HG03139 (cell line): ENCODE results near the gene SBF2.

ENCODE experiments used
- ATAC-seq: cut with Tn5 transposase; IDR thresholded peaks from one replicate; pipeline ENCODE4 v1.9.1; 2021; ENCODE audit not compliant: unreplicated experiment

SBF2 gene

DNA sequence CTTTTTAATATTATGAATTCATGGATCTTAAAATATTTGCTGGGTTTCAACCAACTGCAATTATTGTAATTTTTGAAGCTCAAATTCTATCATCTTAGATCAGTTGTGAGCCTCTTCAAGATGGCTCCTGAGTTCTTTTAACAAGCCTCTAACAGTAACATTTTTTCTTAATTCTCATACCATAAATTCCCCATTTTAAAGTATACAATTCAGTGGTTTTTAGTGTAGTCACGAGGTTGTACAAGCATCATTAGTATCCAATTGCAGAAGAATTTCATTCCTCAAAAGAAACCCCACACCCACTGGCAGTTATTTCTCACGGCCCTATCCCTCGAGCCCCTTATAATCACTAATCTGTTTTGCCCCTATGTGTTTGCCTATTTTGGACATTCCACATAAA lies 270.8 kb downstream of the SBF2 start:
- ATAC-seq, result no peak

DNA sequence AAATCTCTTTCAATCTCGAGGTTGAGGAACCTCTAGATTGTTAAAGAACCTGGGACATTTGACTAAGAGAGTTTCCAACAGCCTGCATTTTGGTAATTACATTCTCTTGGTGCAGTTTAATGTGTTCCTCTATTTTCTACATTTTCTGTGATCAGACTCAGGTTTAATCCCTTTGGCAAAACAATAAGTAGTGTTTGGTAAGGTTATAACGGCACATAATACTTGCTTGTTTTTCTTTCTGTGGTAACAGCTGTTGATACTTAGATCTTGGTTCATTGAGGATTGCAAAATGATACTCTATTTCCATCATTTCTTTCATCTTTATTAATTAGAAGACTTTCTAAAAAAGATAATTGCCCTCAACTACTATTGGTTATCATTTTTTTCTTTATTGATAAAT lies 271.3 kb downstream of the SBF2 start:
- ATAC-seq, result no peak

DNA sequence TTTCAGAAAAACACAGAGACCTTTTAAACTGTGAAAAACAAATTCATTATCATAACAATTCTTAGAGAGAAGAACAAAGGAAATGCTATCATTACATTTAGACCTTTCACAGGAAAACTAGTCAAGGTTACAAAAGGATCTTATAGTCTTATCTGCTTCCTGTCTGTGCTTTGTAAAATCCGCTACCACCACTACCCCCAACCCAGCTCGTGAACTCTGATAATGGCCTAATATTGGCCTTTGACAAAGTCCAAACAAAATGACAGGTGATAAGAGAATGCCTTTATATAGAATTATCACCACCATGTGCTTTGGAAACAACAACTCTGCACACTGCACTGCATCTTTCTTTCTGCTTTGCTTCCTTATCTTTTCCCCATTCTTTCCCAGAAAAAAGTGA lies 272.5 kb downstream of the SBF2 start:
- no peak for ATAC-seq

DNA sequence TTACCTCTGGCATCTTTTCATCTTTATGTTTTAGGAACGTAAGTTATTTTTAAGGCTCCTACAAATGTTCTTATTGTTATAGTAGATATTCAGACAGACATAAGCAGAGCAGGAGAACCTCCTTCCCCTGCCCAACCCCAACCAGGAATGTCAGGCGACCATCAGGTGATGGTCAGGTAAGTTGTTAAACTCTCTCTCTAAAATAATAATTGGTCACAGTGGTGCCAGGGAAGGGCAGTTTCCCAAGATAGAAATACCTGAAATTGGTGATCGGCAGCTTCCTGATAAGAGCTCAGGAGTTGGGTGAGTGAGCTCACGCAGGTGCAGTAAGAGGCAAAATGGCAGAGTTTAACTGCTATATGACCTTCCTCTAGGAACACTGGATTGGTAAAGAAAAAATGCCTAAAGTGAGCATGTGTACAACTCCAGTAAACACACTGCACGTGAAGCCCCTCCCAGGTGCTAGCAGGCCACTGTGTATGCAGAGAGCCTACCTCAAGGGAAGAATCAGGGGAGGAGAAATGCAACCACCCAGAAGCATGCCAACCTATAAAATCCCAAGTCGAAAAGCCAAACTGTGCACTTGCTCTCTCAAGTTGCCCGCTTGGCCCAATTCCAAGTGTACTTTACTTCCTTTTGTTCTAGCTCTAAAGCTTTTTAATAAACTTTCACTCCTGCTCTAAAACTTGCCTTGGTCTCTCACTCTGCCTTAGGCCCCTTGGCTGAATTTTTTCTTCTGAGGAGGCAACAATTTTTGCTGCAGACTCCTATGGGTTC lies 273.9 kb downstream of the SBF2 start:
- ATAC-seq, result no peak

DNA sequence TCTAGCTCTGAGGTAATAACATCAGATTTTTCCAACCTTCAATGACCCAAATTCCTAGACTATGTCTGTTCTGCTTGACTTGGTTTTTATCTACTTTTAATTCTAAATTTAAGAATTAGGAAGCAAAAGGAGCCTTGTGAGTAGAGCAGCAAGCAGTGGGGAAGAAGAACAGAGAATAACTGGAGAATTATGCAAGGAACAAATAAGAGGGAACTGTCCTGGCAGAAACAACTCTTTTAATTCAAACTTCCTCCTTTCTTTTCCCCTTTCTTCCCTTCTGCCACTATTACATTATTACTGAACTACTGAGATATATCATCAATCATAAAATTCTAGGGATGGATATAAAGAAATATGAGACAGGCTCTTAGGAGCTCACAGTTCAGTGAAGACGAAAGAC lies 276.1 kb downstream of the SBF2 start:
- ATAC-seq, result no peak

DNA sequence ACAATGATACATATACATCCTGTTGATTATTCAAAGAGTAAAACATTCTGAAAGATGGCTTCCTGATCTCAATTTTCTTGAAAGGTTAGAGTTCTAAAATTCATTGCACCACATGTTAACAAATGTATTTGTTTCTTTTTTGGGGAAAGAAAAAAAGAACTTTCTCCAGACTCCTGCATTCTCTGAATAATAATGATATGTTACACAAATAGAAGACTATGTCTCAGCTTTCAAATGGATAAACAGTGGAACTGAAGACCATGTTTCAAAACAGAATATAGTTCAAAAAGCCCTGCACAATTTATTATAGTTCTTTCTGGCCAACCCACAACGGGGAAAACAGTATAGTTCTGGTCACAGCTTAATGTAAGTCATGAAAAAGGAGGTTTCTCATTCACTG lies 277.0 kb downstream of the SBF2 start:
- no peak for ATAC-seq

DNA sequence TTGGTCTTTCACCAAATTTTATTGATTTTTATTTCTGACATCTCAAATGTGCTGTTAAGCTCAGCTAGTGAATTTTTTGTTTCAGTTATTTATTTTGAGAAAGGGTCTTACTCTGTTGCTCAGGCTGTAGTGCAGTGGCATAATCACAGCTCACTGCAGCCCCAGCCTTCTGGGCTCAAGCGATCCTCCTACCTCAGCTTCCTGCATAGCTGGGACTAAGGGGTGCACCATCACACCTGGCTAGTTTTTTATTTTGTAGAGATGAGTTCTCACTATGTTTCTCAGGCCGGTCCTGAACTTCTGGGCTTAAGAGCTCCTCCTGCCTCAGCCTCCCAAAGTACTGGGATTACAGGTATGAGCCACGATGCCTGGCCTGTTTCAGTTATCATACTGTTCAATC lies 282.0 kb downstream of the SBF2 start:
- no peak for ATAC-seq

DNA sequence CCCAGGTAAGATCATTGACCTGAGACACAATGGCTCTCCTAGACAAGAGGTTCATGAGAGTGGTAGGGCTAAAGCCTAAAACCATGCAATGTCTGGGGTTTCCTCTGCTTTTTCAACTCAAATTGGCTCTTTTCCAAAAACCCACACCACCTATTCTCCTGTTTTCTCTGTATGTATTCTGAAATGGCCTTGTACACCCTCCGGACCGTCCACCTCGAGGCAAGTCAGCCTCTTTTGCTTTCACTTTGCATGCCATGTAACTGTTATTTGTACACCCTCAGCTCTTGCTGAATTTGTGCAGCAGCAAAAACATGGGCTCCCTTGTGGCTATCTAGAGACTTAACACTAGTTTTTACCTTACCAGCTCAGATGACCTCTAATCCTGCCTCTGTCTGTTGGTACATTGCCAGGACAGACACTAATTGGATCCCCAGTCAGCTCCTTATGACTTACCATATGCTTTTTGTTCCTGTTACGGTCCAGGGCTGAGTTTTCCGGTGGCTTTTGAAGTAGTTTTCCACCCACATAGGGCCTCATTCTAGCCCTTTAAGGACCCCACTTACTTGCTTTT lies 288.0 kb downstream of the SBF2 start:
- no peak for ATAC-seq

DNA sequence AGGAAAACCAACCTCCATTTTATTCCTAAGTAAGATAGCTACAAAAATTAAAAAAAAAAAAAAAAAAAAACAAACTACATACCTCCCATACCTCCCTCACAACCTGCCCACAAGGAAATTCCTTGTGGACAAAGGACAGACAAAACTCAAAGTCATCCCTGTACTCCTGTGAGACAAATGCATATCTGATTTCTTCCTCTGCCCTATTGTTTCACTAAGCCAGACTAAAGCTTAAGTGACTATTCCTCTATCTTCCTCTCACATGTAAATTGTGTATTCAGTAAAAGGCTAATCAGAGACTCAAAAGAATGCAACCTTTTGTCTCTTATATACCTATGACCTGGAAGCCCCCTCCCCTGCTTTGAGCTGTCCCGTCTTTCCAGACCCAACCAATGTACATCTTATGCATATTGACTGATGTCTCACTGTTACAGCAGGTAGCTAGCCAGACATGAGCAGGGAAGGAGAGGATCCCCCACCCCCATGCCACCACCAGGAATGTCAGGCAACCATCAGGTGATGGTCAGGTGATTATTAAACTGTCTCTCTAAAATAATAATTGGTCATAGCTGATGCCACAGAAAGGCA lies 289.4 kb downstream of the SBF2 start:
- no peak for ATAC-seq

DNA sequence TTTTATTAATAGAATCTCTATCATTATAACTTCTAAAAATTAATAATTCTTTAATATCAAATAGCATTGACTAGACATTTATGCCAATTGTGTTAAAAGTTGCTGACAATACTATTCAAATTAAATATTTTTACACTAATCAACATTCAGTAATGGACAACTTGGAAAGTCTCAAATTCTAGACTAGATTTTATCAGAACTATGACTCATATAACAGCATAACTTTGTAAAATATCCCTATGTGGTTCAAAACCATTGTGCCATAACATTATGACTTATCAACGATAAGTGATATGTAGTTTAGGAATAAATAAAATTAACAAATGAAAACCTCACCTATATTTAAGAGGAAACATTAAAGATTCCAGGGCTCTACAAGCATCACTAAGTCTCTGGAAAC lies 291.8 kb downstream of the SBF2 start:
- no peak for ATAC-seq

DNA sequence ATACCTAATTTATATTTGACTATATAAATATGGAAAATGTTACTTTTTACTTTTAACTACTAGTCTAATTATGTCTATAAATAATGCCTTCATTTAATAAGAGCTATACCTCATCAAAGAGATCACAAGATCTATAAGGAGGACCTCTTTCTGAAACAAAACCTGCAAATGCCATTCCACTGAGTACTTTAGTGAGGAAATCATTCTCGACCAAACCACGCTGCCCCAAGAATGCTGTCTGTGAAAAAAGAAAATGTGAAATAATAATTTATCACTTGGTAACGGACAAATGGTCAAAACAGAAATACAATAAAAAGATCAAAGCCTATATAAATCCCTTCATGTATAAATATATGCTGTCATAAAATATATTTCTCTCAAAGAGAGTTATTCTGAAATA lies 301.7 kb downstream of the SBF2 start:
- ATAC-seq, result no peak

DNA sequence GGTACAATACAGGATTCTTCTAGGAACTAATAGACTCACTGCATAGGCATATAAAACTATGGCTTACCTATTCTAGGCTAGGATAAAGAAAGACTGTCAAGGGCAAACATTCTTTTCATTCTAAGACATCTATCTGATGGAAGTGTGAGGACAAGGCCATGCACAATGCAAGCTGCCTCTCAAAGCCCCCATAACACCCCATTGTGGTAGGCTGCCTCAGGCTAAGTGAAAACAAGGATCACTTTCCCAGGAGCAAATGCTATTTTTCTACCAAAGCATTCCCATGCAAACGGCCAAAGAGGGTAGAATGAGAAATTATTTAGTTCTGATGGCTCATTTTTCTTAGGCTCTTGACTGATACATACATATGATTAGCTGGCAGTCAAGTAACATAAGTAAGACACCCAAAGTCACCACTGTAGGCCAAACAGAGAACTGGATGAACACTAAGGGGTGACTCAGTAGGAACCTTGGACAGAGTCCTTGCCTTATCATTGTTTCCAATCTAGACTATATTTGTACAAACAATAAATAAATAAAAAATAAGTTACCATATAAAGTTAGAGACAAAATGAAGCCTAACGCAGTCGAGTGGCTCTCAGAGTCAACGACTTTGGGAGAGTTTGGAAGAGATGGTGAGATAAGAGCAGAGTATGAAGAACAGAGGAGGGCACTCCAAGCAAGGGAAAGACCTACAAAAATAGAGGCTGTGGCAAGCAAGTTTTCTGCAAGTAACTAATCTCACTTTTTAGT lies 303.6 kb downstream of the SBF2 start:
- no peak for ATAC-seq

DNA sequence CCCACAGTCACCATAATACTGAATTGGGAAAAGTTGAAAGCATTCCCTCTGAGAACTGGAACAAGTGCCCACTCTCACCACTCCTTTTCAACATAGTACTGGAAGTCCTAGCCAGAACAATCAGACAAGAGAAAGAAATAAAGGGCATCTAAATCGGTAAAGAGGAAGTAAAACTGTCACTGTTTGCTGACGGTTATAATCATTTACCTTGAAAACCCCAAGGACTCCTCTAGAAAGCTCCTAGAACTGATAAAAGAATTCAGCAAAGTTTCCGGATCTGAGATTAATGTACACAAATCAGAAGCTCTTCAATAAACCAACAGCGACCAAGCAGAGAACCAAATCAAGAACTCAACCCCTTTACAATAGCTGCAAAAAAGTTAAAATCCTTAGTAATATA lies 306.7 kb downstream of the SBF2 start:
- ATAC-seq, result peak; percentile 63

DNA sequence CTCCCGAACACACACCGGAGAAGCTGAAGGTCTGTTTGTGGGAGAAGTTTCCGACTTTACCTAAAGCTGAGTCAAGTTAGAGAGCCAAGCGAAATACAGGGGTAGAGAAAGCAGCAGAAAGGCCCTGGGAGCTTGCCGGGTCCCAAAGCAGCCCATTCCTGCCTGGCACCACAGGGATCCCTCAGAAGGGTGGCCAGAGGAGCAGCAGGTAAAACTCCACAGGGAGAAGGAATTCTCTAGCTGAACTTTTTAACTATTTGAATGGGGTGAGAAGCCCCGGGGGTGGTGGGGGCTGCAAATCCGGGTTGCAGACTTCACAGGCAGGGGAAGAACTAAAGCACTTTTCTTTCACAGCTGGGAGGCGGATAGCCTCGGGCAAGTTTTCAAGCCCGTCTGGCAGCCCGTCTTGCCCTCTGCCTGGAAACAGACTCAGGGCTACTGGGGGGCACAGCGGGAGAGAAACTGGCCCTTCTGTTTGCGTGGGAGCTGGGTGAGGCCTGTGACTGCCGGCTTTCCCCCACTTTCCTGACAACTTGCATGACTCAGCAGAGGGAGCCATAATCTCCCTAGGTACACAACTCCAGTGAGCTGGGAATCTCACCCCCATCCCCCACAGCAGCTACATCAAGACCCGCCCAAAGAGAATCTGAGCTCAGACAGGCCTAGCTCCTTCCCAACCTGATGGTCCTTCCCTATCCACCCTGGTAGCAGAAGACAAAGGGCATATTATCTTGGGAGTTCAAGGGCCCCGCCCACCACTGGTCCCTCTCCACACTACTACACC lies 311.0 kb downstream of the SBF2 start:
- no peak for ATAC-seq

DNA sequence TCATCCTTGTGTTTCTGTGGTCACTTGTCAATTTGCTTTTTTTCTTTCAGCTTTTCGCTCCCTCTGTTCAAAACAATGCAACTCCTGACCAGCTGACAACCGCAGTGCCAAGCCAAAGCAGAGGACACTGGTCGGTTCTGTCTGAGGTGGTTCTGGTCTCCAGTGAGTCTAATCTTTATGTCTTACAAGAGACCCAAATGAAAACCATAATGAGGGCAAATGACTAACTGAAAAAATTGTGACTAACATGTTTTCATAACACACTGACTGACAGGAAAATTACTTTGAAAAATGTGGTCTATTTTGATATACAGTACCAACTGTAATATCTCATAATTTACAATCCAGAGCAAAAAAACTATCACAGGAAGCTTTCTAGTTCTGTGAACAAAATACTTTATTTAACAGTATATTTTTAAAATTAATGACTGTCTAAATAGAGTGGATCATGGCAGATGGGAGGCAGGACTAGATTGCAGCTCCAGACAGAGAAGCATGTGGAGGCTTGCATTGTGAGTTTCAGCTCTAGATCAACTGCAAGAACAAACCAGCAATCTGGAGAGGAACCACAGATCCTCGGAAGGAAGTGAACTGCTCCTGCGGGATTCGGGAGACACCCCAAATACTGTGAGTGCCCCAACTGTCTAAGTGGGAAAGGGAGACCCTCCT lies 311.8 kb downstream of the SBF2 start:
- ATAC-seq, result no peak

DNA sequence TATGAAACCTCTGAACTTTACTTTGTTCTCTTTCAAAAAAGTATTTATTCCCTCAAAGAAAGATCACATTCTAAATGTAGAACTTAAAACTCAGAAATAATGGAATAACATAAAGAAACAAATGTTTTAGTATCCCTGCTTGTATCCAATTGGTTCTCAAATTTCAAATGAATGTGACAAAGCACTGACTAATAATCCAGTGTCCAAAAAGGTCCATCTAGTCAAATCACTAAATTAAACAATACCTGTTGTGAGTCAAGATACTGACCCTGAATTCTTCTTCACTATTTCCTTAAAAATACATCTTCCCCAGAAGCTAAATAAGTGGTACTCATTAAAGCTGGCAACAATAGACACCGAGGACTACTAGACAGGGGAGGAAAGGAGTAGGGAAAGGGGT lies 313.1 kb downstream of the SBF2 start:
- ATAC-seq, result no peak

DNA sequence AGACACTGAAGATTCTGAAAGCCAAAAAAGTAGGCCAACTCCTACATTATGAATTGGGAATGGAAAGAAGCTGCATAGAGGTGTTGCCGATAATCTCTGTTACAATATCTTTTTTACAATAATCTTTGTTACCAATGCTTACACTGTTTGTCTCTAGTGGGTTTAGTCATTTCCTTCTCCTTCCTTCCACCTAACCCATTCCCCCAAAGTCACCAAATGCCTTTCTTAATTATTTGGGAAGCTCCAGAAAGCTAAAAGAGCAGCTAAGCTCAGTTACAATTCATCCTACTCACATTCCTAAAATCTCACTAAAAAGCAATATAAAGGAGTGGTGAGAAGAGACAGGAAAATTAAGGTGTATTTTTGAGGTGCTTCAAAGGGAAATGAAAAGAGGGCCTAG lies 316.5 kb downstream of the SBF2 start:
- ATAC-seq, result no peak

DNA sequence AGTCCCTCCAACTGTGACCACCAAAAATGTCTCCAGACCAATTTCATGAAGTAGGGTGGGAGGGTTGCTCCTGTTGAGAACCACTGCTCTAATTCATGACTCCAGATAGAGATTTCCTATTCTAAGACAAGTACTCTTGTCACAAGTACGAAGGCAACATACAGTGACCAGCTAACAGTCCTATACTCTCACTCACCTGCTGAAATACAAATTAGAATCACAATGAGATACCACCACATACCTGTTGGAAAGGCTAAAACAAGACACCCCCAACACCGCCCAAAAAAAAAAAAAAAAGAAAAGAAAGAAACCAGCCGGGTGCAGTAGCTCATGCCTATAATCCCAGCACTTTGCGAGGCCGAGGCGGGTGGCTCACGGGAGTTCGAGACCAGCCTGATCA lies 319.6 kb downstream of the SBF2 start:
- no peak for ATAC-seq

DNA sequence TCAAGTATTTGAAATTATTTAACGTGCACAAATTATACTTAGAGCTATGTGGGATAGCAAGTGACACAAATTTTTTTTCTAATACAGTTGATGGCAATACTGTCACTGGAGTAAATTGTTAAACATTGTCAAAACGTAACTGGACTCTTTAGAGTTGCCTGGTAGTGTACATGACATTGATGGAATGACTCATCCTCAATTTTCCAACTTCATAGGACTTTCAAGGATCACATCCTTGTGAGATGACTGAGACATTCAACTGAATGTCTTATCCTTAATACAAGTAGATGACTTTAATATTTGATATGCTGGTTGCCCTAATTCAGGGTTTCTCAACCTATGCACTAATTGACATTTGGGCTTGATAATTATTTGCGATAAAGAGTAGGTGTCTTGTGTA lies 320.1 kb downstream of the SBF2 start:
- ATAC-seq, result no peak

DNA sequence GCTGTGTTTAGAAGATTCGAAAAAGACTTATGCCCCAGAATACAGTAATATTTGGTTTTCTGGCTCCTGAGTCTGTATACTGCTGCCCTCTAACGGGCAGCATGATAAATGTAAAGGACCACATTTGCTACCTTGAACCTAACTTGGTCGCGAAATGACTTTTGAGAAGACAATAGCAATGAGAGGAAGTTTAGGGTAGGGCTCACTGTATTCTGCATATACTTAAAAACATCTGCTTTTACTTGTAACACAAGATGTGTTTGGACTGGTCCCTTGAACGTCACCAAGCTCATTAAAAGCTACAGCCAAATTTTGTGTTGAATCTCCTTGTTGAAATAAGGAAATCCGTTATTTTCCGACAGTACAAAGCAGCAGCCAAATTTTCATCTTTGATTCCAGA lies 321.0 kb downstream of the SBF2 start:
- no peak for ATAC-seq

DNA sequence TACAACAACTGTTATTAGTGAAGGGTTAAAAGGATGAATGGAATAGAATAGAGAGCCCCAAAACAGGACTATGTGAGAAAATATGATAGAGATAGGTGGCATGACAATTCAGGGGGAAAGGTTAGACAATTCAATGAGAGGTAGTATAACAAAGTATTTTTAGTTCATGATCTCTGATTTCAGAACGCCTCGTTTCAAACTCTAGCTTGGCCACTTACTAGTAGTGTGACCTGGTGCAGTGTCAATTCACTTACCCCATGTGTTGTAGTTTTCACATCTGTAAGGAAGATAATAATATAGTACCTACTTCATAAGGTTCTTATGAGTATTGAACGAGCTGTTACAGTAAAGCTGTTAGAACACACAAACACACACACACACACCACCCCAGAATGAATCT lies 322.1 kb downstream of the SBF2 start:
- no peak for ATAC-seq
